ENCODE data around the gene ST7.

GRCh38 chr7:116924741-116925140, 28.6 kb upstream of the ST7 start:
- TF ChIP-seq CTCF (IDR thresholded peaks at IDR 0.05; ENCODE audit: extremely low read depth in 1 of 2, insufficient read depth in 1 of 2, low read depth in 1 of 2, low read length in 2 of 2), result no peak
- TF ChIP-seq JUN (IDR thresholded peaks at IDR 0.05; ENCODE audit: borderline replicate concordance, insufficient read depth, insufficient read length, low read depth), result no peak
- no peak for TF ChIP-seq POLR2A (IDR thresholded peaks at IDR 0.05; ENCODE audit: low read depth, low read length)
- TF ChIP-seq EZH2 (IDR thresholded peaks at IDR 0.05; ENCODE audit: borderline replicate concordance, low read depth, low read length, severe bottlenecking), result no peak
- no peak for TF ChIP-seq FOS (IDR thresholded peaks at IDR 0.05; ENCODE audit: borderline replicate concordance, insufficient read depth, low read length)
- no peak for TF ChIP-seq POLR2AphosphoS5 (IDR thresholded peaks at IDR 0.05; ENCODE audit: insufficient read depth, low read depth, low read length)
- TF ChIP-seq MYC (IDR thresholded peaks at IDR 0.05; ENCODE audit: low read depth, low read length), result no peak
- no peak for TF ChIP-seq GATA2 (IDR thresholded peaks at IDR 0.05; ENCODE audit: insufficient read depth, insufficient read length, low read depth, low read length)

Data from endothelial cell of umbilical vein (primary cell).